GM19239 (cell line): Measurements from ENCODE around the gene CPXM1.
"Not testable (repeated sequence)": the region's sequence is repeated elsewhere in the genome, so short reads cannot be mapped to it uniquely, and the experiment has no call there.

Experiments used
- DNase-seq: peaks from one replicate; pipeline ENCODE4 v3.0.0; 2011; ENCODE audit warnings: low spot score; ENCODE audit not compliant: insufficient read length
- FAIRE-seq: peaks from 2 replicates; lab custom pipeline; 2011; peaks lifted over from hg19 to GRCh38; lab: Jason Lieb, UNC

CPXM1 gene

GRCh38 chr20:2800521-2801285 lies at the start of gene CPXM1:
TSS of gene CPXM1 (minus strand) at chr20:2800627. CDS start at chr20:2800572, 55 bp downstream.
- peak; percentile 94 for FAIRE-seq
- peak; percentile 83 for DNase-seq

GRCh38 chr20:2849529-2849928 lies 49.1 kb upstream of the CPXM1 start:
- no peak for DNase-seq
- FAIRE-seq = no peak

GRCh38 chr20:2847802-2848201 lies 47.4 kb upstream of the CPXM1 start:
- DNase-seq (no peak), FAIRE-seq (no peak)

GRCh38 chr20:2846698-2847097 lies 46.3 kb upstream of the CPXM1 start:
- FAIRE-seq (no peak), DNase-seq (no peak)

GRCh38 chr20:2845607-2846006 lies 45.2 kb upstream of the CPXM1 start:
- no peak for FAIRE-seq
- DNase-seq = no peak

DNA sequence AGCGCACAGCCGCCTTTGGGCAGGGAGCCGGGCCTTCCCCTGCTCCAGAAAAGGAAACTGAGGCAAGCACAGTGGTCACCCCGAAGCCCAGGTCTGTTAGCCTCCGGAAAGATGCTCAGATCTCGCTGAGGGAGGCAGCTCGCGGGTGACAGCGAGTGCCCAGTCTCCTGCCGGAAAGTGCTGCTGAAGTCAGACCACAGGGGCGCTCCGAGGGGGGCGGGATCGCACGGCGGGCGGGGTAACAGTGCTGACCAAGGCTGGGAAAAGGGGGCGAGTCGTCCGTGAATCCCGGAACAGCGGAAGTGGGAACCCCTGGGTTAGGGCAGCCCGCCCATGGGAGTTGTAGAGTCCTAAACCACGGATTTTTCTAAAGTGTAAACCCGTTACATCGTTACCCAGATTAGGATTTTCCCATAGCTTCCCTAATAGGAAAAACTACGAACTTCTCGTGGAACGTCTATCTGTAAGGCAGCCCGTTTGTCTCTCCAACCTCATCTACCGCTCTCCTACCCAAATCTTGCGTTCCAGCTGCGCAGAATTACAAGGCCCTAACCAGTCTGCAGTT lies 40.6 kb upstream of the CPXM1 start:
- DNase-seq = peak; percentile 49
- no peak for FAIRE-seq

DNA sequence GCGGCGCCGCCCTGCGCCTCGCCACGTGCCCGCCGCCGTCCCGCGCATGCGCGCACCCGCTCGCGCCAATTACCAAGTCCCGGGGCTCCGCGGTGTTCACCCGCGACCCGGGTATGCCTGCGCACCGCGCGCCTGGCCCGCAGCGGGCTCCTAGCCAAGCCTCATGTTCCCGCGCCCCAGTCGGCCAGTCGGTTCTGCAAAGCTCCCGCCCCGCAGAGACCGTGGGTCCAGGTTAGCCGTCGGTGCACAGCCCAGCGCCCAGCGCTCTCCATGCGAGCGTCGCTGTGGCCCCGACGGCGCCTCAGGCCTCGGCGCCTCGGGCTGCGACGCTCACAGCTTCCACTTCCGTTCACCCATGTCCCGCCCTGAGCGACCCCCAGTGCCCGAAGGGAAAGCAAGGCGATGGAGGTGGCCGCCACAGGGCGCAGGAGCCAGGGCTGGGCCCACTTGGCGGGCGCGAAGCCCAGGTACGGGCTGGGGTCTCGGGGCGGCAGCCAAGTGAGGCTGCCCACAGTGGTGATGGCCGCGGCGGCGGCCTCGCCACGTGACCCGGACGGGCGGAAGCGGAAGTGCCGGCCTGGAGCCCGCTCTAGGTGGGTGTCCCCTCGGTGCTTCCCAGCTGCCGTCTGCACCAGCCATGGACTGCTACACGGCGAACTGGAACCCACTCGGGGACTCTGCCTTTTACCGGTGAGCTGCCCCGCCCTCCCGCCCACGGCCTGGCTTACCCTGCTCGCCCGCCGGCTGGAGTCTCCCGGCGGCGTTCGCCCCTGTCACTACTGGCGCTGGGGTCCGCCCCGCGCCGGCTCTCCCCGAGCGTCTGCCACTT lies 39.9 kb upstream of the CPXM1 start, which contains the start of the genes PCED1A and VPS16:
TSS of gene PCED1A (minus strand) at position 518 of the 829 bp plus-strand sequence. CDS start 743 bp downstream, outside the sequence.
TSS of gene VPS16 (plus strand) at position 608 of the 829 bp plus-strand sequence. CDS start at position 638, 30 bp downstream.
- FAIRE-seq (peak; percentile 92), DNase-seq (peak; percentile 99)

- FAIRE-seq (no peak), DNase-seq (no peak)
These were observed 39.3 kb upstream of the CPXM1 start for GRCh38 chr20:2839732-2840137.

- no peak for DNase-seq
- peak; percentile 31 for FAIRE-seq
These were observed 38.6 kb upstream of the CPXM1 start for GRCh38 chr20:2838847-2839671.

GRCh38 chr20:2838170-2838797 lies 37.9 kb upstream of the CPXM1 start:
- DNase-seq (no peak), FAIRE-seq (no peak)

DNA sequence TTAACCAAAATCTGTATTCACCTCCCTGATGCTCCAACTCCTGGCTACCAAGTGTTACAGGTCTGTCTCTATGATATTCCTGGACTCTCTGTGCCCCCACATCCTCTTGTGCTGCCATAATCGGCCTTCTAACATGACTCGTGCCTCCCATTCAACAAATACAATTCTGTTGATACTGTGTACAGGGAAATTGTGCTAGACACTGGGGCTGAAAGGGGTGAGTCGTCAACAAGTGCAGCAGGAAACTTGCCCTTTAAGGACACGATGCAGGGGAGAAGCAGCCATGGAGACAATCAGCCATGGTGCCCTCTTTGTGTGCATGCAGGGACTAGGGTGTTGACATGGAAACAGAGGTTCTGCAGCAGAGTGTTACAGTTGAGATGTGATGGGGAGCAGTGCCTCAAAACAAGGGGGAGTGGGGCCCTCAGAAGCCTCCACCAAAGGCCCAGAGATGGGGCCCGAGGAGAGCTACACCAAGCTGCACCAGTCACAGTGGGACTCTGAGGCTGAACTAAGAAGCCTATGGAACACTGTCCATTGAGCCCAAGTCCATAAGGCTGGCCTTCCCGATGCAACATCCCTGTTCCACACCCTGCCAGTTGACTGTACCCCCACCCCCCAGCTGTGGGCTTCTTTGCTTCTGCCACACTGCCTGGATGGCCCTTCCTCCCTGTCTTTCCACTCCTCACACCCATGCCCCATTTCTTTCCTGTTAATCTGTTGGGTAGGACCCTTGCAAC lies 37.0 kb upstream of the CPXM1 start:
- FAIRE-seq = no peak
- DNase-seq = no peak

DNA sequence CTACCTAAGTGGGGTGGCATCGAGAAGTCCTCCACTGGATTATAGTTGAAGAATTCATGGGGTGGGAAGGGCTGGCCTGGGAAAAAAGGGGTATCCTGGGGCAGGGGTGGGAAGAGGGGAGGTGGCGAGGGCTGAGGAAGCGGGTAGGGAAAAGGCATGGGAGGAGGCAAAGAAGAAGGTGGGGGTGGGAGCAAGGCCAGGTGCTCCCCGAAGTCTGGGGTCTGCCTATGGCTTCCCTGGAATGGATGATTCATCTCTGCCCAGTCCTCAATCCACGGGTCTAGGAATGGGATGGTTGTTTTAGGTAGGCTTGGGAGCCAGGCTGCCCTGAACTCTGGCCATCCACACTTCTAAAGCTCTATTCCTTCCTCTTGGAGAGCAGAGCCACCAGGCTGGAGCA lies 35.6 kb upstream of the CPXM1 start:
- DNase-seq = no peak
- FAIRE-seq = no peak

DNA sequence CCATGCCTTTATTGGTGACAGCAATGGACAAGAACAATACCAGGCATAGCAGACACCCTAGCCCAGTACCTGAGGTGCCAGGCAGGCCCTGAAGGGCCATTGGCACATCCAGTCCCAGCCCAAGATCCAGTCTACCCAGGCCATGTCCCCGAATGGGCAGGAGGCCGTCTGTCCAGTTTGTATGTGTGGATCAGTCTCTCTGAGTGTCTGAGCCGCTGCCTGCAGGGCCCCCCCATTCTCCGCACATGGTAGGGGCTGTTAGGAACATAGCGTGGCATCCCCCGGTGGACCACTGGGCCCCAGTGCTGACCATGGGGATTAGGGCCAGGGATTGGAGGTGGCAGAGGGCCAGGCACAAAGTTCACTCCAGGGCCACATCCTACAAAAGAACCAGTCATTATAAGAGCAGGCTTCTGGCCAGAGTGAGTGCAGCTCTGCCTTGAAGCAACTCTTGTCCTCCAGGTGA lies 34.9 kb upstream of the CPXM1 start:
- no peak for FAIRE-seq

DNA sequence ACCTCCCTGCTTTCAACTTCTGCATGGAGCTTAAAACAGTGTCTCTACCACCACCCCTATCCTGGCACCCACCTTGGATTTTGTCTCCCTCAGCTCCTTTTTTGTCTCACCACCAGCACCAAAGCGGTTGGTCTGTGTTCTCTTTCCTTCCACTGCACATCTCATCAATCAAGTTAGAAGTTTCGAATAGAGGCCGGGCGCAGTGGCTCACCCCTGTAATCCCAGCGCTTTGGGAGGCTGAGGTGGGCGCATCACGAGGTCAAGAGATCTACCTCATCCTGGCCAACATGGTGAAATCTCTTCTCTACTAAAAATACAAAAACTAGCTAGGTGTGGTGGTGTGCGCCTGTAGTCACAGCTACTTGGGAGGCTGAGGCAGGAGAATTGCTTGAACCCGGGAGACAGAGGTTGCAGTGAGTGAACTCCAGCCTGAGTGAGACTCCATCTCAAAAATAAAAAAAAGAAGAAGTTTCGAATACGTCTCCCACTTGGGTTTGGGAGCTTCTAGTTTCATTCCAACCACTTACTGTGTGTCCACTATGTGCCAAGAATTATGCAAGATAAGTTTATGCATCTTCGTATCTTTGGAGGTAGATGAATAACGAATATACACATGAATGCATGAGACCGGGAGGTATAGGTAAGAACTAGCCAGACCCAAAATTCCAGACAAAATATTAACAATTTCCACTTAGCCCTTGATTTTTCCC lies 34.1 kb upstream of the CPXM1 start:
- FAIRE-seq (no peak), DNase-seq (no peak)

More for the DNA sequence above, 34.9 kb upstream of the CPXM1 start:
- no peak for DNase-seq

- DNase-seq = no peak
- FAIRE-seq = no peak
These were observed 33.3 kb upstream of the CPXM1 start for GRCh38 chr20:2833761-2834160.

- not testable (repeated sequence) for FAIRE-seq
These were observed 30.8 kb upstream of the CPXM1 start for GRCh38 chr20:2831206-2831605.

GRCh38 chr20:2829376-2829775 lies 28.9 kb upstream of the CPXM1 start:
- no peak for FAIRE-seq

More at GRCh38 chr20:2831206-2831605, 30.8 kb upstream of the CPXM1 start:
- DNase-seq = not testable (repeated sequence)

GRCh38 chr20:2826655-2827054 lies 26.2 kb upstream of the CPXM1 start:
- FAIRE-seq (peak; percentile 65), DNase-seq (no peak)

More at GRCh38 chr20:2829376-2829775, 28.9 kb upstream of the CPXM1 start:
- DNase-seq = no peak
